ENCODE results near the gene DDX4. TPM values are rescaled to one million over a fixed set of nuclear protein-coding genes. Genes with fewer than 3 reads are reported as not detected.
"Not testable (repeated sequence)": the region's sequence is repeated elsewhere in the genome, so short reads cannot be mapped to it uniquely, and the experiment has no call there.

The DDX4 gene
- total RNA-seq, 1 donor from 2014 or later = not detected

DNA sequence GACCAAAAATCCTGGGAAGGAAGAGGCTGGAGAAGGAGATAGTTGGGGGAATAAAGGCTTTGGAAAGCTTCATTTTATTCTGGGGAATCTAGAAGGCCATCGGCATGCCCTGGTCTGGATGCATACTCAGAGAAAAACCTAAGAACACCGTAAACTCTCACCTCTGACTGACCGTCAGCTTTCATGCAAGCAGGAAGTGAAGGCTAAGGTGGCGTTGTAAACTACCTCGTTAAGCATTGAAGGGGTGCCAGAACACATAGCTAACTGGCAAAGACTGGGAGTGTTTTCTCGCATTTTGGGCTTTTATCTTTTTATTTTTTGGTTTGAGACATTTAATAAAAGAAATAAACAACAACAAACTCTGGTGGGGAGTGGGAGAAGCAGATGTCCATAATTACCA lies 23.1 kb upstream of the DDX4 start:
- Histone ChIP-seq H3K27ac (no peak overlapping the region), H3K4me3 (no peak overlapping the region), H3K27me3 (no peaks in the 10 kb centered on the region), H3K9me3 (no peaks in the 10 kb centered on the region), H3K4me1 (peaks cover 6% of the 10 kb centered on the region), H3K36me3 (no peaks in the 10 kb centered on the region)
- DNase-seq (no peak), ATAC-seq (no peak)
- TF ChIP-seq, protein P1, sequence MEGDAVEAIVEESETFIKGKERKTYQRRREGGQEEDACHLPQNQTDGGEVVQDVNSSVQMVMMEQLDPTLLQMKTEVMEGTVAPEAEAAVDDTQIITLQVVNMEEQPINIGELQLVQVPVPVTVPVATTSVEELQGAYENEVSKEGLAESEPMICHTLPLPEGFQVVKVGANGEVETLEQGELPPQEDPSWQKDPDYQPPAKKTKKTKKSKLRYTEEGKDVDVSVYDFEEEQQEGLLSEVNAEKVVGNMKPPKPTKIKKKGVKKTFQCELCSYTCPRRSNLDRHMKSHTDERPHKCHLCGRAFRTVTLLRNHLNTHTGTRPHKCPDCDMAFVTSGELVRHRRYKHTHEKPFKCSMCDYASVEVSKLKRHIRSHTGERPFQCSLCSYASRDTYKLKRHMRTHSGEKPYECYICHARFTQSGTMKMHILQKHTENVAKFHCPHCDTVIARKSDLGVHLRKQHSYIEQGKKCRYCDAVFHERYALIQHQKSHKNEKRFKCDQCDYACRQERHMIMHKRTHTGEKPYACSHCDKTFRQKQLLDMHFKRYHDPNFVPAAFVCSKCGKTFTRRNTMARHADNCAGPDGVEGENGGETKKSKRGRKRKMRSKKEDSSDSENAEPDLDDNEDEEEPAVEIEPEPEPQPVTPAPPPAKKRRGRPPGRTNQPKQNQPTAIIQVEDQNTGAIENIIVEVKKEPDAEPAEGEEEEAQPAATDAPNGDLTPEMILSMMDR (IDR thresholded peaks at IDR 0.05) = no peak
- intact Hi-C loops (cut with DNase I) = no loop called here

DNA sequence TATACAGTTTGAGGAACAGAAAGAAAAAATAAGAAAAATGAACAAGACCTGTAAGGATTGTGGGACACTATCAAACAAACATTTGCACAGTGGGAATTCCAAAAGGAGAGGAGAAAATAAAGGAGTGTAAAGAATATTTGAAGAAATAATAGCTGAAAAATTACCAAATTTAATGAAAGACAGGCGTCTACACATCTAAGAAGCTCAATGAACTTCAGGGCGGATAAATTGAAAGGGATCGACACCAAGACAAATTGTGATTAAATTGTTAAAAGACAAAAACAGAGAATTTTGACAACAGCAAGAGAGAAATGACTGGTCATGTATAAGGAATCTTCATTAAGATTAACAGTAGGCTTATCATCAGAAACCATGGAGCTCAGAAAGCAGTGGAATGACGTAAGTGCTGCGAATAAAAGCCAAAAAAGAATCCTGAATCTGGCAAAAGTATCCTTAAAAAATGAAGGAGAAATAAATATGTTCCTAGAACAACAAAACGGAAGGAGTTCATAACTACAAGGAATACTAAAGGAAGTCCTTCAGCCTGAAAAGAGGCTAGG lies 22.3 kb upstream of the DDX4 start:
- no peak overlapping the region for H3K4me3 ChIP-seq
- no peaks in the 10 kb centered on the region for H3K9me3 ChIP-seq
- TF ChIP-seq, protein P1 (IDR thresholded peaks at IDR 0.05) = no peak
- no peak for DNase-seq
- no peaks in the 10 kb centered on the region for H3K27me3 ChIP-seq
- no peak for ATAC-seq
- H3K27ac ChIP-seq = no peak overlapping the region
- peaks cover 6% of the 10 kb centered on the region for H3K4me1 ChIP-seq
- no peaks in the 10 kb centered on the region for H3K36me3 ChIP-seq
- intact Hi-C loops (cut with DNase I) = no loop called here

DNA sequence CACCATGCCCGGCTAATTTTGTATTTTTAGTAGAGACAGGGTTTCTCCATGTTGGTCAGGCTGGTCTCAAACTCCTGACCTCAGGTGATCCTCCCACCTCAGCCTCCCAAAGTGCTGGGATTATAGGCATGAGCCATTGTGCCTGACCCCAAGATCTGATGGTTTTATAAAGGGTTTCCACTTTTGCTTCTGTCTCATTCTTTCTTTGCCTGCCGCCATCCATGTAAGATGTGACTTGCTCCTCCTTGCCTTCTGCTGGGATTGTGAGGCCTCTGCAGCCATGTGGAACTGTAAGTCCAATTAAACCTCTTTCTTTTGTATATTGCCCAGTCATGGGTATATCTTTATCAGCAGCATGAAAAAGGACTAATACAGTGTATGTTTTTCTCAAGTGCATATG lies 18.8 kb upstream of the DDX4 start:
- H3K9me3 ChIP-seq; H3K36me3 ChIP-seq; H3K27me3 ChIP-seq; intact Hi-C loops (cut with DNase I); H3K27ac ChIP-seq; H3K4me3 ChIP-seq; H3K4me1 ChIP-seq; DNase-seq; ATAC-seq: not testable (repeated sequence)

DNA sequence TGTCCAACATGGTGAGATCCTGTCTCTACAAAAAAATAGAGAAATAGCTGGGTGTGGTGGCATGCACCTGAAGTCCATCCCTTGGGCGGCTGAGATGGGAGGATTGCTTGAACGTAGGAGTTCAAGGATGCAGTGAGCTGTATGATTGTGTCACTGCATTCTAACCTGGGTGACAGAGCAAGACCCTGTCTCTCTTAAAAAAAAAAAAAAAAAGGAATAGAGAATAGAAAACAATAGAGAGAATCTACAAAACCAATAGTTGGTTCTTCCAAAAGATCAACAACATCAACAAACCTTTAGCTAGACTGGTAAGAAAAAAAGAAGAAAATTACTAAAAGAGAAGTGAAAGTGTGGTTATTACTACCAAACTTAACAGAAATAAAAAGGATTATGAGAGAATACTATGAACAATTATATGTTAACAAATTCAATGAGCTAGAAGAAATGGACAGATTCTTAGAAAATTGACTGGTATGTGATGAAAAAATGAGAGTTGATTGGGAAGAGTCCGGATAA lies 17.6 kb upstream of the DDX4 start:
- intact Hi-C loops (cut with DNase I) = no loop called here
- no peaks in the 10 kb centered on the region for H3K4me1 ChIP-seq
- H3K36me3 ChIP-seq = no peaks in the 10 kb centered on the region
- no peaks in the 10 kb centered on the region for H3K9me3 ChIP-seq
- DNase-seq = no peak
- no peaks in the 10 kb centered on the region for H3K27me3 ChIP-seq
- H3K4me3 ChIP-seq = no peak overlapping the region
- TF ChIP-seq, protein P1 (IDR thresholded peaks at IDR 0.05) = no peak
- H3K27ac ChIP-seq = no peak overlapping the region
- ATAC-seq = no peak

DNA sequence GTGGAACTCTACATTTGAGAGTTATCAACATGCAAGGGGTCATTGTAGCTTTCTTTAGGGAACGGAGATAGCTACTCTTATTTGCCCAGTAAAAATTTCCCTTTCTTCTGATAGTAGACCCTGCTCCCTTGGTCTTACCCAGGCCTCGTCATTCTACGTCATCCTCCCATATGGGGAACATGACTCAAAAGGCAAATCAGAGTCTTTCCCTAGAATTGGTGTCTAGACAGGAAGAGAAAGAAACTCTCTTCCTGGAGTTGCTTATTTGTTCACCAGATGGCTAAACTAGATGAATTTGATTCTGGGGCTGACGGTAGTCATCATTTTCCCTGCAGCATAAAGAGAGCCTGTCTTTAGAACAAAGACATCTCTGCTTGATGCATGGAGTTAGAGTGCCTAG lies 13.6 kb upstream of the DDX4 start:
- DNase-seq (no peak), ATAC-seq (no peak)
- TF ChIP-seq, protein P1 (IDR thresholded peaks at IDR 0.05) = no peak
- H3K9me3 ChIP-seq = no peaks in the 10 kb centered on the region
- no peaks in the 10 kb centered on the region for H3K27me3 ChIP-seq
- H3K27ac ChIP-seq = no peak overlapping the region
- no peaks in the 10 kb centered on the region for H3K36me3 ChIP-seq
- H3K4me3 ChIP-seq = no peak overlapping the region
- no peaks in the 10 kb centered on the region for H3K4me1 ChIP-seq
- intact Hi-C loops (cut with DNase I) = no loop called here

DNA sequence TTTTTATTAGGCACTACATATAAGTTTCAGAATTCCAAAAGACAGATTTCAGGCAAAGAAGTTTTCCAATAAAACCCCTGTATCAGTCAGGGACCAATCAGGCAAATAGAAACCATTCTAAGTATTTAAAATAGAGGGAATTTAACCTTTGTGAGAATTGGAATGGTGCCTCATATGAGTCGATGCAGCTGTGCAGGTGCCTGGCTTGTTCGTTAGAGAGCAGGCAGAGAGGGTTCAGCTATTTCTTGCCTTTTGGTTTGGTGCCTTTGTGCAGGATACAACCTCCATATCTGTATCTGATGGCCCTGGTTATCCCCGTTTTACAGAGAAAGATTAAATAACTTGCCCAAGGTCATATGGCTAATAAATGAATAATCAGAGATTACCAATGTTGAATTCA lies 6.0 kb upstream of the DDX4 start:
- intact Hi-C loops (cut with DNase I) = no loop called here
- ATAC-seq = no peak
- Histone ChIP-seq H3K27ac (no peak overlapping the region), H3K4me1 (no peaks in the 10 kb centered on the region), H3K9me3 (no peaks in the 10 kb centered on the region), H3K4me3 (no peak overlapping the region), H3K36me3 (no peaks in the 10 kb centered on the region), H3K27me3 (no peaks in the 10 kb centered on the region)
- TF ChIP-seq, protein P1 (IDR thresholded peaks at IDR 0.05) = no peak
- DNase-seq = no peak

All from upper lobe of right lung (tissue), 1 donor.